GM12878 (cell line): Measurements from ENCODE around the gene MAPRE3. TPM values are rescaled to one million over a fixed set of nuclear protein-coding genes. Genes with fewer than 3 reads are reported as not detected.
A peak's percentile ranks its signal among the peaks of the same experiment; 100 is the strongest.

ENCODE experiments used
- ATAC-seq: fragments of 200-7000 bp; cut with Tn5 transposase; 3 replicates; pipeline ENCODE4 v1.9.1; 2020; ENCODE audit warnings: mild to moderate bottlenecking, moderate library complexity
- BruUV-seq: library from RNA; stranded (reverse); fragments of 400-500 nt; replicated peaks from 2 replicates; lab custom pipeline; 2021; lab: Mats Ljungman, UMichigan
- CTCF ChIA-PET: fragments of 300-600 bp; sonication (Branson Sonifier 250); formaldehyde crosslinking; extraction: SDS; loops from one replicate; lab custom pipeline; 2021; ENCODE audit warnings: inconsistent platforms; lab: Yijun Ruan, JAX
- POLR2A ChIA-PET: fragments of 350-600 bp; formaldehyde crosslinking; extraction: SDS; loops from one replicate; lab custom pipeline; 2021; ENCODE audit warnings: inconsistent platforms; lab: Charles Lee
- RAD21 ChIA-PET: fragments of 300-600 bp; sonication (Branson Sonifier 250); formaldehyde crosslinking; loops from one replicate; lab custom pipeline; 2023; ENCODE audit warnings: antibody characterized with exemption; ENCODE audit not compliant: unreplicated experiment; lab: Charles Lee
- SMC1A ChIA-PET: fragments of 300-600 bp; sonication (Branson Sonifier 250); formaldehyde crosslinking; loops from one replicate; lab custom pipeline; 2023; ENCODE audit not compliant: unreplicated experiment, uncharacterized antibody; lab: Charles Lee
- DNase-seq: peaks from one replicate; pipeline ENCODE4 v3.0.0-alpha.2; 2011; ENCODE audit warnings: low read depth, low spot score
- FAIRE-seq: peaks from 3 replicates; lab custom pipeline; 2011; peaks lifted over from hg19 to GRCh38; lab: Jason Lieb, UNC
- H2AFZ ChIP-seq: 2 replicates; pipeline ENCODE4 v1.6.0; 2011; ENCODE audit warnings: low read depth, low read length, control low read depth; ENCODE audit not compliant: control insufficient read depth
- H3K27ac ChIP-seq: 2 replicates; pipeline ENCODE4 v1.5.1; 2011; ENCODE audit warnings: control low read depth; ENCODE audit not compliant: control insufficient read depth, insufficient read depth
- H3K27me3 ChIP-seq, 2 experiments: replicated peaks in 1 of 2; 2 replicates each; pipeline versions ENCODE4 v1.6.0 to v1.6.1; 2011; ENCODE audit warnings: low read length in 1 of 2; ENCODE audit not compliant: control insufficient read depth in 2 of 2, insufficient read depth in 2 of 2
- H3K36me3 ChIP-seq, 2 experiments: 2 replicates each; pipeline ENCODE4 v1.5.1; 2011; ENCODE audit warnings: low read length in 1 of 2; ENCODE audit not compliant: control insufficient read depth in 2 of 2, insufficient read depth in 2 of 2
- H3K4me1 ChIP-seq: 2 replicates; pipeline ENCODE4 v1.6.1; 2011; ENCODE audit warnings: mild to moderate bottlenecking, low read length, moderate library complexity, mixed read lengths; ENCODE audit not compliant: control insufficient read depth, insufficient read depth
- H3K4me2 ChIP-seq: 2 replicates; pipeline ENCODE4 v1.6.0; 2011; ENCODE audit warnings: control low read depth; ENCODE audit not compliant: control insufficient read depth, insufficient read depth
- H3K4me3 ChIP-seq: fragments of 200-600 bp; sonication (generic); 2 replicates; pipeline ENCODE4 v1.5.1; 2016
- H3K79me2 ChIP-seq: 2 replicates; pipeline ENCODE4 v1.6.0; 2011; ENCODE audit warnings: low read length; ENCODE audit not compliant: control insufficient read depth, insufficient read depth
- H3K9ac ChIP-seq: 2 replicates; pipeline ENCODE4 v1.8.0; 2011; ENCODE audit warnings: low read length, control low read depth, mixed read lengths; ENCODE audit not compliant: control insufficient read depth, insufficient read depth
- H3K9me3 ChIP-seq: replicated peaks from 3 replicates; pipeline ENCODE4 v1.5.1; 2011; ENCODE audit warnings: mild to moderate bottlenecking, low read length; ENCODE audit not compliant: control insufficient read depth, insufficient read depth
- H4K20me1 ChIP-seq: 2 replicates; pipeline ENCODE4 v1.6.0; 2011; ENCODE audit not compliant: control insufficient read depth, insufficient read depth
- BMI1 ChIP-seq: fragments of 450-650 bp; IDR thresholded peaks from 2 replicates; pipeline ENCODE4 v1.6.1; 2016; ENCODE audit warnings: mild to moderate bottlenecking, moderate library complexity, borderline replicate concordance
- MEF2B ChIP-seq: fragments of 450-650 bp; IDR thresholded peaks from 2 replicates; pipeline ENCODE4 v1.6.1; 2018; ENCODE audit warnings: mild to moderate bottlenecking, moderate library complexity; ENCODE audit not compliant: partially characterized antibody, poor library complexity, severe bottlenecking
- NFIC ChIP-seq: IDR thresholded peaks from 2 replicates; pipeline ENCODE4 v1.6.1; 2012; ENCODE audit warnings: low read depth, mild to moderate bottlenecking, inconsistent platforms, low read length, moderate library complexity
- RAD21 ChIP-seq: IDR thresholded peaks from 2 replicates; pipeline ENCODE4 v1.6.1; 2011; ENCODE audit warnings: mild to moderate bottlenecking, low read depth, low read length, moderate library complexity; ENCODE audit not compliant: insufficient read depth
- RFX5 ChIP-seq: IDR thresholded peaks from 2 replicates; pipeline ENCODE4 v1.6.1; 2011; ENCODE audit warnings: low read depth, low read length, improper control_type of control experiment
- RUNX3 ChIP-seq: IDR thresholded peaks from 2 replicates; pipeline ENCODE4 v1.6.1; 2012; ENCODE audit warnings: low read length, inconsistent platforms
- SIX5 ChIP-seq: IDR thresholded peaks from 2 replicates; pipeline ENCODE4 v1.6.1; 2011; ENCODE audit warnings: mild to moderate bottlenecking, low read depth, low read length, moderate library complexity; ENCODE audit not compliant: severe bottlenecking
- SMC3 ChIP-seq: IDR thresholded peaks from 2 replicates; pipeline ENCODE4 v1.6.1; 2011; ENCODE audit warnings: low read length, improper control_type of control experiment, borderline replicate concordance
- SUPT20H ChIP-seq: IDR thresholded peaks from 2 replicates; pipeline ENCODE4 v1.6.1; 2011; ENCODE audit warnings: low read depth, mild to moderate bottlenecking, low read length, moderate library complexity, borderline replicate concordance; ENCODE audit not compliant: control insufficient read depth
- TCF12 ChIP-seq: IDR thresholded peaks from 2 replicates; pipeline ENCODE4 v1.6.1; 2011; ENCODE audit warnings: low read depth, mild to moderate bottlenecking, low read length
- YY1 ChIP-seq: IDR thresholded peaks from 2 replicates; pipeline ENCODE4 v1.6.1; 2011; ENCODE audit warnings: low read depth, mild to moderate bottlenecking, low read length
- WGBS: methylation state at CpG from one replicate; pipeline ENCODE4 v1.1.6; 2016; ENCODE audit warnings: low lambda C conversion rate; ENCODE audit not compliant: insufficient replicate concordance, insufficient coverage; ENCODE audit errors: missing lambda C conversion rate; 5-methylcytosine and 5-hydroxymethylcytosine counted together
- in situ Hi-C: fragments of 300-500 bp; cut with MboI; formaldehyde crosslinking; loops from 9 replicates; pipeline ENCODE4 v1.14.3; 2018; ENCODE audit warnings: mixed read lengths
- intact Hi-C: fragments of 100-400 bp; cut with micrococcal nuclease; formaldehyde crosslinking; loops from one replicate; pipeline ENCODE4 v1.14.2; 2022; ENCODE audit not compliant: unreplicated experiment
- polyA plus RNA-seq, 11 experiments: library from polyadenylated mRNA; depleted of rRNA in 4 of 11; unstranded in 6 of 11; stranded (reverse) in 5 of 11; fragments of >200 nt; fragmentation: Nextera tagmentation in 4 of 11; fragmentation: Illumina TruSeq in 1 of 11; extraction: Ambion mirVana in 4 of 11; extraction: Trizol in 1 of 11; gene quantifications; 1 replicate in 1 of 11; 2 replicates in 10 of 11; pipeline versions ENCODE4 v1.2.1 to v1.2.3, GENCODE V29; 2011 to 2016; ENCODE audit warnings: inconsistent platforms in 2 of 11, missing spikeins in 2 of 11, low read depth in 1 of 11
- total RNA-seq, 4 experiments: library from RNA; depleted of rRNA in 3 of 4; stranded (reverse); fragments of >200 nt in 3 of 4; fragmentation: Illumina TruSeq in 1 of 4; extraction: Trizol in 1 of 4; gene quantifications; 2 replicates each; pipeline versions ENCODE4 v1.2.1 to v1.2.3, GENCODE V29; 2013 to 2021
- TF ChIP-seq, protein P1 (sequence below): fragments of 450-650 bp; formaldehyde crosslinking; IDR thresholded peaks from 2 replicates; pipeline ENCODE4 v1.4.0; 2022; ENCODE audit warnings: mild to moderate bottlenecking, moderate library complexity
- TF ChIP-seq, protein P2 (sequence below), 3 experiments: IDR thresholded peaks in 2 of 3; conservative IDR thresholded peaks in 1 of 3; 2 replicates each; pipeline ENCODE4 v1.5.1; 2011; ENCODE audit warnings: low read depth in 3 of 3, low read length in 3 of 3, mild to moderate bottlenecking in 3 of 3, control low read depth in 2 of 3, moderate library complexity in 2 of 3, inconsistent platforms in 1 of 3, mixed read lengths in 1 of 3; ENCODE audit not compliant: control insufficient read depth in 2 of 3, insufficient read depth in 1 of 3; ENCODE audit errors: extremely low read depth in 1 of 3

Gene MAPRE3
- total and polyA plus RNA-seq, 10 of the 15 experiments (the other 5 are each of a cell fraction or from before 2014, with no cell fraction given): 0.03 to 1.3 (median 0.73) TPM; not detected in 1

DNA sequence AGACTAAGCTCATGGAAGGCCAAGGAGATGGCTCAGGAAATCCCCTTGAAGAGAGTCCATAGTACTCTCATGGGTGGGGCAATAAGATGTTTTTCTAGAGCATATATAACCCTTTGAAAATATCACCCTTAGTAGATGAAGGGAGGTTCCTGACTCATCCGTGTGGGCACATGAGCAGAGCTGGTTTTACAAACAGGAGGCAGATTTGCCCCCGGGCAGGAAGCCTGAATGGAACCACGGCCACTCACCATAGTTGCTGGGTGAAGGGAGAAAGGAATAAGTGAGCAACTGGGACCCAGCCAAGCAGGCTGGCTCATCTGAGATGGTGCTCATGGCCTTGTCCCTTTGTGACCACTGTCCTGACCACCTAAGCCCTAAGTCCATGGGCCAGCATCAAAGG, 29.0 kb upstream of the MAPRE3 start (continued):
- TF ChIP-seq TCF12: no peak
- TF ChIP-seq NFIC: no peak
- TF ChIP-seq MEF2B: no peak
- TF ChIP-seq RFX5: no peak
- TF ChIP-seq, protein P1, sequence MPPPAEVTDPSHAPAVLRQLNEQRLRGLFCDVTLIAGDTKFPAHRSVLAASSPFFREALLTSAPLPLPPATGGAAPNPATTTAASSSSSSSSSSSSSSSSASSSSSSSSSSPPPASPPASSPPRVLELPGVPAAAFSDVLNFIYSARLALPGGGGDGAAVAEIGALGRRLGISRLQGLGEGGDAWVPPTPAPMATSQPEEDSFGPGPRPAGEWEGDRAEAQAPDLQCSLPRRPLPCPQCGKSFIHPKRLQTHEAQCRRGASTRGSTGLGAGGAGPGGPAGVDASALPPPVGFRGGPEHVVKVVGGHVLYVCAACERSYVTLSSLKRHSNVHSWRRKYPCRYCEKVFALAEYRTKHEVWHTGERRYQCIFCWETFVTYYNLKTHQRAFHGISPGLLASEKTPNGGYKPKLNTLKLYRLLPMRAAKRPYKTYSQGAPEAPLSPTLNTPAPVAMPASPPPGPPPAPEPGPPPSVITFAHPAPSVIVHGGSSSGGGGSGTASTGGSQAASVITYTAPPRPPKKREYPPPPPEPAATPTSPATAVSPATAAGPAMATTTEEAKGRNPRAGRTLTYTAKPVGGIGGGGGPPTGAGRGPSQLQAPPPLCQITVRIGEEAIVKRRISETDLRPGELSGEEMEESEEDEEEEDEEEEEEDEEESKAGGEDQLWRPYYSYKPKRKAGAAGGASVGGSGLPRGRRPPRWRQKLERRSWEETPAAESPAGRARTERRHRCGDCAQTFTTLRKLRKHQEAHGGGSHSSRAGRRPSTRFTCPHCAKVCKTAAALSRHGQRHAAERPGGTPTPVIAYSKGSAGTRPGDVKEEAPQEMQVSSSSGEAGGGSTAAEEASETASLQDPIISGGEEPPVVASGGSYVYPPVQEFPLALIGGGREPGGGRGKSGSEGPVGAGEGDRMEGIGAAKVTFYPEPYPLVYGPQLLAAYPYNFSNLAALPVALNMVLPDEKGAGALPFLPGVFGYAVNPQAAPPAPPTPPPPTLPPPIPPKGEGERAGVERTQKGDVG: no peak
- no peak for TF ChIP-seq BMI1
- TF ChIP-seq SUPT20H: no peak

DNA sequence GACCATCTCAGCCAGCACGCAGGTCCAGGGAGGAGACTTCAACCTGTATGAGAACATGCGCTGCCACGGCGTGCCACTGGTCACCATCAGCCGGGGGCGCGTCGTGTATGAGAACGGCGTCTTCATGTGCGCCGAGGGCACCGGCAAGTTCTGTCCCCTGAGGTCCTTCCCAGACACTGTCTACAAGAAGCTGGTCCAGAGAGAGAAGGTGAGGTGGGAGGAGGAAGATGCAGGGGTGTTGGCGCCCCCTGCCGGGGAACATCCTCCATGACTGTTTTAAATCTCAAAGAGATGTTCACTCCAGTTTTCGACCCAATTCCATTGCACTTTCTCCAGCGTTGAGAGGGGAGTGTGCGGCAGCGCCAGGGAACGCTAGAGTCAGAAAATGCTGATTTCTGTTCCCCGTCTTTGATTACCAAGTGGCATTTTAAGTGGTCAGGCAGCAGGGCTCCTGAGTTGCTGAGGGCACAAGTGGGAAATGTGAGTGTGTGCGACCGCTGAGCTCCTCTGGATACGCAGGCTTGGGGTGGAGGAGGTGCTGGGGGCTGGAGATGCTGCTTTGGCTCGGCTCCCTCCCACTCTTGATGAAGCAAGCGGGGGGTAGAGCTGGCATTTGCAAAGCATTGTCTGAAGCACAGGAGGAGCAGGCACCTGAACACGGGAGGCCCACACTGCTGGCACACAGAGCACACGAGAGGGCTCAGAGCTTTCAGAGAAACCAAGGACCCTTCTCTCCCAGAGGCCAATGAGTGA, 27.7 kb upstream of the MAPRE3 start:
- ChIA-PET SMC1A (interaction anchor here (2.0 kb wide), 1 partner anchor 96 kb away, joined by 15 read pairs; no protein-coding TSS in a partner anchor), RAD21 (interaction anchor here (0.8 to 3.9 kb wide), 3 partner anchors 20 to 100 kb away, joined by 3 to 40 read pairs (median 6); no protein-coding TSS in a partner anchor), POLR2A (no interaction called here), CTCF (interaction anchor here (0.7 to 5.5 kb wide), 15 partner anchors 9 to 237 kb away, joined by 3 to 62 read pairs (median 3); no protein-coding TSS in a partner anchor)
- no peak overlapping the region for H3K4me2 ChIP-seq
- intact Hi-C loops: loop anchor here (1.0 kb wide), 1 partner anchor 96 kb away; no protein-coding TSS in a partner anchor
- no peaks in the 10 kb centered on the region for H4K20me1 ChIP-seq
- H3K27me3 ChIP-seq: no peaks in the 10 kb centered on the region; a peak in 3 of 4 replicates
- H3K4me1 ChIP-seq: no peaks in the 10 kb centered on the region
- FAIRE-seq (peak; percentile 68), ATAC-seq (peak; percentile 78), DNase-seq (no peak)
- BruUV-seq: no TSS peak
- no peak overlapping the region for H3K9ac ChIP-seq
- H3K27ac ChIP-seq: no peak overlapping the region
- H3K36me3 ChIP-seq: no peaks in the 10 kb centered on the region
- 23% methylated on average over 28 of the region's 28 CpGs for WGBS
- H3K79me2 ChIP-seq: no peaks in the 10 kb centered on the region
- H3K4me3 ChIP-seq: no peak overlapping the region
- in situ Hi-C loops: no loop called here
- H3K9me3 ChIP-seq: no peaks in the 10 kb centered on the region
- no peak overlapping the region for H2AFZ ChIP-seq
- peak; percentile 61 for TF ChIP-seq RAD21
- no peak for TF ChIP-seq RUNX3
- TF ChIP-seq SIX5: no peak
- peak; percentile 57; the same call in 1 of the 2 replicates for TF ChIP-seq YY1
- TF ChIP-seq, protein P2, sequence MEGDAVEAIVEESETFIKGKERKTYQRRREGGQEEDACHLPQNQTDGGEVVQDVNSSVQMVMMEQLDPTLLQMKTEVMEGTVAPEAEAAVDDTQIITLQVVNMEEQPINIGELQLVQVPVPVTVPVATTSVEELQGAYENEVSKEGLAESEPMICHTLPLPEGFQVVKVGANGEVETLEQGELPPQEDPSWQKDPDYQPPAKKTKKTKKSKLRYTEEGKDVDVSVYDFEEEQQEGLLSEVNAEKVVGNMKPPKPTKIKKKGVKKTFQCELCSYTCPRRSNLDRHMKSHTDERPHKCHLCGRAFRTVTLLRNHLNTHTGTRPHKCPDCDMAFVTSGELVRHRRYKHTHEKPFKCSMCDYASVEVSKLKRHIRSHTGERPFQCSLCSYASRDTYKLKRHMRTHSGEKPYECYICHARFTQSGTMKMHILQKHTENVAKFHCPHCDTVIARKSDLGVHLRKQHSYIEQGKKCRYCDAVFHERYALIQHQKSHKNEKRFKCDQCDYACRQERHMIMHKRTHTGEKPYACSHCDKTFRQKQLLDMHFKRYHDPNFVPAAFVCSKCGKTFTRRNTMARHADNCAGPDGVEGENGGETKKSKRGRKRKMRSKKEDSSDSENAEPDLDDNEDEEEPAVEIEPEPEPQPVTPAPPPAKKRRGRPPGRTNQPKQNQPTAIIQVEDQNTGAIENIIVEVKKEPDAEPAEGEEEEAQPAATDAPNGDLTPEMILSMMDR (IDR thresholded peaks at IDR 0.05 in 2 of 3, conservative IDR thresholded peaks at IDR 0.05 in 1 of 3; ENCODE audit: control insufficient read depth in 2 of 3, extremely low read depth in 1 of 3, insufficient read depth in 1 of 3, low read depth in 3 of 3, low read length in 3 of 3): peak; percentile 75 to 82 (median 75); a peak in 5 of 6 replicates
- peak; percentile 89; the same call in 1 of the 2 replicates for TF ChIP-seq SMC3
